IMR-90 (cell line): ENCODE measurements around the gene LEP. TPM values are rescaled to one million over a fixed set of nuclear protein-coding genes. Genes with fewer than 3 reads are reported as not detected.

Experiments used
- ATAC-seq: fragments of 200-7000 bp; cut with Tn5 transposase; 2 replicates; pipeline ENCODE4 v1.9.1; 2020; ENCODE audit warnings: low read depth, mild to moderate bottlenecking, moderate library complexity
- BruUV-seq: library from RNA; stranded (reverse); fragments of 400-500 nt; replicated peaks from 2 replicates; lab custom pipeline; 2021; lab: Mats Ljungman, UMichigan
- CTCF ChIA-PET: fragments of 300-600 bp; formaldehyde crosslinking; extraction: SDS; loops from one replicate; lab custom pipeline; 2021; ENCODE audit warnings: antibody characterized with exemption; lab: Yijun Ruan, JAX
- POLR2A ChIA-PET: fragments of 300-600 bp; sonication (Branson Sonifier 250); formaldehyde crosslinking; loops from one replicate; lab custom pipeline; 2022; ENCODE audit warnings: antibody characterized with exemption; ENCODE audit not compliant: unreplicated experiment; lab: Charles Lee
- DNase-seq: peaks from one replicate; pipeline ENCODE4 v3.0.0; 2013
- H2AFZ ChIP-seq: replicated peaks from 2 replicates; pipeline ENCODE3; 2013; ENCODE audit warnings: low read length, mild to moderate bottlenecking; ENCODE audit not compliant: poor library complexity
- H2AK5ac ChIP-seq: 2 replicates; pipeline ENCODE4 v1.6.1; 2013; ENCODE audit warnings: low read depth, low read length, inconsistent platforms
- H2AK9ac ChIP-seq: replicated peaks from 2 replicates; pipeline ENCODE3; 2013; ENCODE audit warnings: mild to moderate bottlenecking, low read depth, low read length, moderate library complexity; ENCODE audit not compliant: poor library complexity
- H2BK120ac ChIP-seq: 2 replicates; pipeline ENCODE4 v1.6.1; 2013; ENCODE audit warnings: low read depth, low read length, inconsistent platforms
- H2BK15ac ChIP-seq: 3 replicates; pipeline ENCODE4 v1.6.1; 2013; ENCODE audit warnings: low read depth, low read length, inconsistent platforms
- H2BK20ac ChIP-seq: 2 replicates; pipeline ENCODE4 v1.6.1; 2013; ENCODE audit warnings: low read depth, mild to moderate bottlenecking, inconsistent platforms, low read length, moderate library complexity
- H2BK5ac ChIP-seq: 2 replicates; pipeline ENCODE4 v1.6.1; 2013; ENCODE audit warnings: mild to moderate bottlenecking, low read depth, low read length, inconsistent platforms; ENCODE audit not compliant: poor library complexity, severe bottlenecking
- H3K14ac ChIP-seq: replicated peaks from 2 replicates; pipeline ENCODE4 v1.6.1; 2013; ENCODE audit warnings: low read depth, low read length, inconsistent platforms
- H3K18ac ChIP-seq: 2 replicates; pipeline ENCODE4 v1.6.1; 2013; ENCODE audit warnings: low read depth, low read length, control low read depth
- H3K23ac ChIP-seq: 2 replicates; pipeline ENCODE4 v1.6.1; 2013; ENCODE audit warnings: low read depth, low read length, inconsistent platforms
- H3K27ac ChIP-seq: 2 replicates; pipeline ENCODE4 v1.5.1; 2013; ENCODE audit warnings: mild to moderate bottlenecking, control low read depth, low read length; ENCODE audit not compliant: insufficient read depth
- H3K27me3 ChIP-seq: 2 replicates; pipeline ENCODE4 v1.6.1; 2013; ENCODE audit warnings: low read length; ENCODE audit not compliant: control insufficient read depth, insufficient read depth
- H3K36me3 ChIP-seq: 2 replicates; pipeline ENCODE4 v1.6.1; 2013; ENCODE audit warnings: low read length, mixed read lengths; ENCODE audit not compliant: control insufficient read depth, insufficient read depth
- H3K4ac ChIP-seq: 2 replicates; pipeline ENCODE4 v1.6.1; 2013; ENCODE audit warnings: low read depth, low read length, inconsistent platforms
- H3K4me1 ChIP-seq: 2 replicates; pipeline ENCODE4 v1.6.1; 2013; ENCODE audit warnings: low read length, mixed read lengths; ENCODE audit not compliant: control insufficient read depth, insufficient read depth
- H3K4me2 ChIP-seq: 2 replicates; pipeline ENCODE4 v1.6.1; 2013; ENCODE audit warnings: low read depth, mild to moderate bottlenecking, control low read depth, low read length, moderate library complexity
- H3K4me3 ChIP-seq: 2 replicates; pipeline ENCODE4 v1.5.1; 2013; ENCODE audit warnings: low read depth, mild to moderate bottlenecking, control low read depth, low read length, moderate library complexity; ENCODE audit not compliant: insufficient read depth
- H3K56ac ChIP-seq: 2 replicates; pipeline ENCODE4 v1.6.1; 2013; ENCODE audit warnings: low read length, inconsistent platforms; ENCODE audit not compliant: insufficient read depth; ENCODE audit errors: extremely low read depth
- H3K79me1 ChIP-seq, 2 experiments: 2 replicates each; pipeline ENCODE4 v1.6.1; 2013; ENCODE audit warnings: low read length in 2 of 2, inconsistent platforms in 1 of 2, low read depth in 1 of 2
- H3K9ac ChIP-seq: 2 replicates; pipeline ENCODE4 v1.6.1; 2013; ENCODE audit warnings: low read depth, low read length, control low read depth
- H3K9me1 ChIP-seq: 2 replicates; pipeline ENCODE4 v1.6.1; 2013; ENCODE audit warnings: low read length, inconsistent platforms; ENCODE audit not compliant: insufficient read depth
- H3K9me3 ChIP-seq: 2 replicates; pipeline ENCODE4 v1.6.1; 2013; ENCODE audit warnings: low read length; ENCODE audit not compliant: control insufficient read depth, insufficient read depth
- H4K20me1 ChIP-seq: 2 replicates; pipeline ENCODE4 v1.6.1; 2013; ENCODE audit warnings: low read length, inconsistent platforms; ENCODE audit not compliant: insufficient read depth
- H4K5ac ChIP-seq: 2 replicates; pipeline ENCODE4 v1.6.1; 2013; ENCODE audit warnings: mild to moderate bottlenecking, low read depth, low read length, control low read depth
- H4K8ac ChIP-seq, 2 experiments: 2 replicates each; pipeline ENCODE4 v1.6.1; 2013; ENCODE audit warnings: low read depth in 2 of 2, low read length in 2 of 2, control low read depth in 1 of 2, inconsistent platforms in 1 of 2
- H4K91ac ChIP-seq: 2 replicates; pipeline ENCODE4 v1.6.1; 2013; ENCODE audit warnings: low read depth, low read length, inconsistent platforms; ENCODE audit not compliant: insufficient read depth
- BHLHE40 ChIP-seq: fragments of 150-350 bp; IDR thresholded peaks from 2 replicates; pipeline ENCODE4 v1.6.1; 2016; ENCODE audit warnings: mild to moderate bottlenecking, low read depth, low read length
- CEBPB ChIP-seq: IDR thresholded peaks from 2 replicates; pipeline ENCODE4 v1.6.1; 2012; ENCODE audit warnings: low read depth, low read length, improper control_type of control experiment
- CHD1 ChIP-seq: IDR thresholded peaks from 2 replicates; pipeline ENCODE4 v1.6.1; 2012; ENCODE audit warnings: low read depth, low read length, improper control_type of control experiment
- CTCF ChIP-seq: conservative IDR thresholded peaks from 2 replicates; pipeline ENCODE4 v1.5.1; 2012; ENCODE audit warnings: mild to moderate bottlenecking, low read depth, low read length, improper control_type of control experiment
- ELK1 ChIP-seq: fragments of 150-350 bp; IDR thresholded peaks from 2 replicates; pipeline ENCODE4 v1.6.1; 2016; ENCODE audit warnings: low read depth, mild to moderate bottlenecking, low read length, moderate library complexity, borderline replicate concordance
- FOS ChIP-seq: fragments of 150-350 bp; IDR thresholded peaks from 2 replicates; pipeline ENCODE4 v1.6.1; 2016; ENCODE audit warnings: low read depth, low read length
- MAFK ChIP-seq: IDR thresholded peaks from 2 replicates; pipeline ENCODE4 v1.6.1; 2012; ENCODE audit warnings: low read depth, low read length, improper control_type of control experiment
- MAZ ChIP-seq: IDR thresholded peaks from 2 replicates; pipeline ENCODE4 v1.6.1; 2012; ENCODE audit warnings: low read depth, mild to moderate bottlenecking, low read length, improper control_type of control experiment, moderate library complexity, borderline replicate concordance
- MXI1 ChIP-seq: IDR thresholded peaks from 2 replicates; pipeline ENCODE4 v1.6.1; 2012; ENCODE audit warnings: low read depth, mild to moderate bottlenecking, low read length, moderate library complexity, borderline replicate concordance
- NFE2L2 ChIP-seq: fragments of 150-350 bp; IDR thresholded peaks from 2 replicates; pipeline ENCODE4 v1.6.1; 2016; ENCODE audit warnings: low read depth, mild to moderate bottlenecking, low read length
- POLR2A ChIP-seq: IDR thresholded peaks from 2 replicates; pipeline ENCODE4 v1.6.1; 2012; ENCODE audit warnings: mild to moderate bottlenecking, low read depth, low read length
- RAD21 ChIP-seq: IDR thresholded peaks from 2 replicates; pipeline ENCODE4 v1.6.1; 2012; ENCODE audit warnings: low read length, improper control_type of control experiment
- RCOR1 ChIP-seq: IDR thresholded peaks from 2 replicates; pipeline ENCODE4 v1.6.1; 2012; ENCODE audit warnings: mild to moderate bottlenecking, low read length, improper control_type of control experiment; ENCODE audit not compliant: insufficient replicate concordance
- RFX5 ChIP-seq: IDR thresholded peaks from 2 replicates; pipeline ENCODE4 v1.8.0; 2012; ENCODE audit warnings: low read depth, mild to moderate bottlenecking, low read length, moderate library complexity
- SMC3 ChIP-seq: fragments of 150-350 bp; IDR thresholded peaks from 2 replicates; pipeline ENCODE4 v1.6.1; 2016; ENCODE audit warnings: low read depth, mild to moderate bottlenecking, antibody characterized with exemption, low read length, moderate library complexity
- USF2 ChIP-seq: fragments of 150-350 bp; IDR thresholded peaks from 2 replicates; pipeline ENCODE4 v1.6.1; 2017; ENCODE audit warnings: mild to moderate bottlenecking, antibody characterized with exemption, low read length, low read depth
- WGBS, 2 experiments: methylation state at CpG; one replicate each; pipeline versions ENCODE4 v1.1.5 to v1.1.7; 2013; ENCODE audit warnings: missing lambda C conversion rate in 2 of 2; ENCODE audit not compliant: insufficient read length in 1 of 2; ENCODE audit errors: extremely low coverage in 2 of 2; 5-methylcytosine and 5-hydroxymethylcytosine counted together
- dilution Hi-C: fragments of 300-500 bp; cut with HindIII; formaldehyde crosslinking; loops from one replicate; pipeline ENCODE4 v1.14.3; 2018; ENCODE audit warnings: low sequenced_read_pairs; ENCODE audit not compliant: unreplicated experiment
- in situ Hi-C: fragments of 300-500 bp; cut with MboI; formaldehyde crosslinking; loops from 3 replicates; pipeline ENCODE4 v1.14.3; 2019; ENCODE audit warnings: low sequenced_read_pairs, inconsistent platforms, mixed read lengths
- intact Hi-C: fragments of 100-400 bp; cut with micrococcal nuclease; formaldehyde crosslinking; loops from 2 replicates; pipeline ENCODE4 v1.10.0; 2022
- polyA plus RNA-seq, 3 experiments: library from polyadenylated mRNA; depleted of rRNA; stranded (reverse); fragments of >200 nt; gene quantifications; 2 replicates each; pipeline ENCODE4 v1.2.3, GENCODE V29; 2012; ENCODE audit warnings: low replicate concordance in 1 of 3
- total RNA-seq: library from RNA; depleted of rRNA; stranded (reverse); fragments of >200 nt; gene quantifications from 2 replicates; pipeline ENCODE4 v1.2.3, GENCODE V29; 2012

Gene LEP
- total and polyA plus RNA-seq, 2 of the 4 experiments (the other 2 are of a cell fraction): not detected

GRCh38 chr7:128215281-128215680, 25.8 kb upstream of the LEP start:
- no peak overlapping the region for H4K5ac ChIP-seq
- no peak overlapping the region for H2AK5ac ChIP-seq
- no peak overlapping the region for H2BK15ac ChIP-seq
- peaks cover 32% of the 10 kb centered on the region for H3K27me3 ChIP-seq
- peak overlapping the region; percentile 12; the same call in 1 of the 2 replicates for H3K4me2 ChIP-seq
- intact Hi-C loops (loop anchor here (1.0 to 10.0 kb wide), 3 partner anchors 107 to 840 kb away; no protein-coding TSS in a partner anchor), in situ Hi-C loops (no loop called here), dilution Hi-C loops (no loop called here)
- peak overlapping the region; percentile 39; the same call in 1 of the 2 replicates for H3K4ac ChIP-seq
- H3K4me3 ChIP-seq: no peak overlapping the region
- no peak overlapping the region for H3K9ac ChIP-seq
- no peak overlapping the region for H2AK9ac ChIP-seq
- no peak overlapping the region for H3K14ac ChIP-seq
- no peak for TF ChIP-seq SMC3
- no peak for TF ChIP-seq RAD21
- no peak for TF ChIP-seq MAZ
- TF ChIP-seq RFX5: no peak
- no peak for TF ChIP-seq CTCF
- no peak for TF ChIP-seq NFE2L2
- TF ChIP-seq POLR2A: no peak
- no peak for TF ChIP-seq RCOR1
- TF ChIP-seq CHD1: no peak
- no peak for TF ChIP-seq CEBPB
- TF ChIP-seq FOS: no peak
- no peak for TF ChIP-seq MAFK
- TF ChIP-seq MXI1: no peak
- no peak for TF ChIP-seq BHLHE40
- no peak for TF ChIP-seq USF2
- TF ChIP-seq ELK1: no peak
- peaks cover 5% of the 10 kb centered on the region for H3K4me1 ChIP-seq
- H4K91ac ChIP-seq: no peak overlapping the region
- no peak overlapping the region for H2BK120ac ChIP-seq
- H3K36me3 ChIP-seq: no peaks in the 10 kb centered on the region
- H3K27ac ChIP-seq: peak overlapping the region; percentile 45; the same call in 1 of the 2 replicates
- DNase-seq (peak; percentile 81), ATAC-seq (peak; percentile 72)
- no peak overlapping the region for H2BK5ac ChIP-seq
- no peaks in the 10 kb centered on the region for H3K79me1 ChIP-seq
- no peak overlapping the region for H3K18ac ChIP-seq
- no TSS peak for BruUV-seq
- H4K8ac ChIP-seq: peak overlapping the region in 1 of 2 experiments; percentile 38; a peak in 1 of 4 replicates
- no peak overlapping the region for H3K56ac ChIP-seq
- ChIA-PET POLR2A (no interaction called here), CTCF (interaction anchor here (0.5 kb wide), 1 partner anchor 68 kb away, joined by 3 read pairs; no protein-coding TSS in a partner anchor)
- H4K20me1 ChIP-seq: no peaks in the 10 kb centered on the region
- no peaks in the 10 kb centered on the region for H3K9me1 ChIP-seq
- no peak overlapping the region for H3K23ac ChIP-seq
- H3K9me3 ChIP-seq: no peaks in the 10 kb centered on the region
- WGBS, 2 experiments: no CpG with 5 or more reads among the region's 3 CpGs
- no peak overlapping the region for H2AFZ ChIP-seq
- H2BK20ac ChIP-seq: no peak overlapping the region
